Measurements from ENCODE around the gene SMYD2. TPM values are rescaled to one million over a fixed set of nuclear protein-coding genes. Genes with fewer than 3 reads are reported as not detected.

The SMYD2 gene
- total RNA-seq, 1 experiment from 2014 or later = 37.2 TPM

GRCh38 chr1:214384373-214385079 lies 103.6 kb downstream of the SMYD2 start:
- no peak overlapping the region for H3K27ac ChIP-seq
- H3K4me1 ChIP-seq = peaks cover 4% of the 10 kb centered on the region
- no peaks in the 10 kb centered on the region for H3K27me3 ChIP-seq
- no peak overlapping the region for H3K4me3 ChIP-seq
- DNase-seq = no peak
- peaks cover 28% of the 10 kb centered on the region for H3K36me3 ChIP-seq
- H3K9me3 ChIP-seq (replicated peaks) = no peaks in the 10 kb centered on the region

DNA sequence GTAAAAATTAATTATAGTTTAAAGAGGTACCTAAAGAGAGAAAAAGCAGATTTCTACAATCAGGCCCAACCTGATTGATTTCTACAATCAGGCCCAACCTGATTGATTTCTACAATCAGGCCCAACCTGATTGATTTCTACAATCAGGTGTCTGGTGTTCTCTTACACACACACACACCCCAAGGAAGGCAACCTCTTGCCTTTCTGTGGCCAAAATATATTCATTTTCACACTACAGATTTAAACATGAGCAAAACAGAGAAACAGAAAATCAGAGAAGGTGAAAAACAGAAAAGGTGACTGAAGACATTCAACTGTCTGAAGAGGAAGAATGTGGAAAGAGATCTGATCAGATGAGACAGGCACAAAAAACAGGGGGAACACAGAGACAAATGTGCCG lies 104.5 kb downstream of the SMYD2 start:
- Histone ChIP-seq H3K27me3 (no peaks in the 10 kb centered on the region), H3K36me3 (peaks cover 25% of the 10 kb centered on the region), H3K9me3 (replicated peaks) (no peaks in the 10 kb centered on the region), H3K4me1 (no peaks in the 10 kb centered on the region), H3K4me3 (no peak overlapping the region), H3K27ac (no peak overlapping the region)
- DNase-seq = no peak

DNA sequence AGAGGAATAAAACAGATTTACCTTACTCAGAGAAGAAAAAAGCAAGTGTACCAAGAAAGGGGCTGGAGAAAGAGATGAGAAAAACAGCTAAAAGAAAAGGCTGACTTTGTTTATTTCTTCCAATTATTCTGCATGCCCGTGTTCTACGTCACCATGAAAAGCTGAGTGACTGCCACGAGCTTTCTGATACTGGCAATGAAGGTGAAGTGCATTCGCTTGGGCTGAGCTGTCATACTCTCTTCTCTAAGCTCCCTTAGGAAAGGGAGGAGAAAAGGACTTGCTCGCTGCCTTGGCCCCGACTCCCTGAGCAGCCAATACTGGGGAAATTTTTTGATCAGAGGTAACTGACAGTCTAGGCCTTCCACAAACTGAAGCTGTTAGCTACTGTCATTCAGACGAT lies 105.4 kb downstream of the SMYD2 start:
- Histone ChIP-seq H3K27ac (no peak overlapping the region), H3K27me3 (no peaks in the 10 kb centered on the region), H3K36me3 (peaks cover 23% of the 10 kb centered on the region), H3K4me3 (no peak overlapping the region), H3K9me3 (replicated peaks) (no peaks in the 10 kb centered on the region), H3K4me1 (no peaks in the 10 kb centered on the region)
- DNase-seq = no peak

Measured in SJCRH30 (cell line).